ENCODE results near the gene OR10P1. TPM values are rescaled to one million over a fixed set of nuclear protein-coding genes. Genes with fewer than 3 reads are reported as not detected.

The OR10P1 gene
- total and polyA plus RNA-seq, 2 donors from 2014 or later = not detected

DNA sequence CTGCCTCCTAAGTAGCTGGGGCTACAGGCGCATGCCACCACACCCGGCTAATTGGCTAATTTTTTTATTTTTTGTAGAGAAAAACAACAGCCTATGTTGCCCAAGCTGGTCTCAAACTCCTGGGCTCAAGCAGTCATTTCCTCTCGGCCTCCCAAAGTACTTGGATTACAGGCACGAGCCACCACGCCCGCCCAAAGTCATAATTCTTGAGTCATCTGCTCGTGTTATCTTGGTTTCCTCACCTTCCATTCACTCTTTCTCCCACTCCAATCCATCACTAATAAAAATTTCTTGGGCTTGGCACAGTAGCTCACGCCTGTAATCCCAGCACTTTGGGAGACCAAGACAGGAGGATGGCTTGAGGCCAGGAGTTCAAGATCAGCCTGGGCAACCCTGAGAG is 39.0 kb downstream of the OR10P1 start:
- Histone ChIP-seq H3K4me3 (ENCODE audit: low read length in 3 of 3) (no peak overlapping the region), H3K9me3 (ENCODE audit: control insufficient read depth in 2 of 3, insufficient read depth in 1 of 3, low read length in 3 of 3) (no peaks in the 10 kb centered on the region), H3K4me1 (ENCODE audit: control insufficient read depth in 2 of 3, insufficient read depth in 2 of 3, low read depth in 1 of 3, low read length in 3 of 3) (no peaks in the 10 kb centered on the region), H3K27ac (ENCODE audit: low read depth in 2 of 2, low read length in 2 of 2) (no peak overlapping the region), H3K27me3 (ENCODE audit: control insufficient read depth, insufficient read depth, low read length) (no peaks in the 10 kb centered on the region), H3K9ac (ENCODE audit: low read length in 3 of 3) (no peak overlapping the region), H3K36me3 (ENCODE audit: control insufficient read depth in 2 of 3, insufficient read depth in 3 of 3, low read length in 3 of 3) (no peaks in the 10 kb centered on the region)
- DNase-seq (peak in 1 of 5 donors; percentile 11), FAIRE-seq (no peak)
- TF ChIP-seq CTCF (IDR thresholded peaks at IDR 0.05; ENCODE audit: borderline replicate concordance, extremely low read depth, insufficient read depth) = no peak
- intact Hi-C loops (cut with DNase I) = no loop called here

DNA sequence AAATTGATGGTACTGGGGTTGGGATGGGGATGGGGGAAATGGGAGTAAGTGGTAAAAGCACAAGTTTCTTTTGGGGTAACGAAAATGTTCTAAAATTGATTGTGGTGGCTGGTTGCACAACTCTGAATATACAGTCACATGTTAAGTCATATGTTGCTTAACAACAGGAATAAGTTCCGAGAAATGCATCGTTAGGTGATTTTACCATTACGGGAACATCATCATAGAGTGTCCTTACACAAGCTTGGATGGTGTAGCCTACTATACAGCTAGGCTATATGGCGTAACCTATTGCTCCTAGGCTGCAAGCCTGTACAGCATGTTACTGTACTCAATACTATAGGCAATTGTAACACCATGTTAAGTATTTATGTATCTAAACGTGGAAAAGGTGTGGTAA is 40.0 kb downstream of the OR10P1 start:
- no peaks in the 10 kb centered on the region for H3K36me3 ChIP-seq (ENCODE audit: control insufficient read depth in 2 of 3, insufficient read depth in 3 of 3, low read length in 3 of 3)
- intact Hi-C loops (cut with DNase I) = no loop called here

DNA sequence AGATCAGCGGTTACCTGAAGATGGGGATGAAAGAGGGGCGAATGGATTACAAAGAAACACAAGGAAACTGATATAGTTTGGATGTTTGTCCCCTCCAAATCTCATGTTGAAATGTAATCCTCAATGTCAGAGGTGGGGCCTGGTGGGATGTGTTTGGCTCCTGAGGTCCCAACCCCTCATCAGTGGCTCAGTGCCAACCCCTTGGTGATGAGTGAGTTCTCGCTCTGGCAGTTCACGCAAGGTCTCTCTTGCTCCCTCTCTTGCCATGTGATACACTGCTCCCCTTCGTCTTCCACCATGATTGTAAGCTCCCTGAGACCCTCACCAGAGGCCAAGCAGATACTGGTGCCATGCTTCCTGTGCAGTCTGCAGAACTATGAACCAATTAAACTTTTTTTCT is 43.0 kb downstream of the OR10P1 start:
- no peak overlapping the region for H3K9ac ChIP-seq (ENCODE audit: low read length in 3 of 3)
- no peaks in the 10 kb centered on the region for H3K9me3 ChIP-seq (ENCODE audit: control insufficient read depth in 2 of 3, insufficient read depth in 1 of 3, low read length in 3 of 3)
- peaks cover 0 to 6% (median 0%) of the 10 kb centered on the region in 3 donors for H3K4me1 ChIP-seq (ENCODE audit: control insufficient read depth in 2 of 3, insufficient read depth in 2 of 3, low read depth in 1 of 3, low read length in 3 of 3)
- DNase-seq (peak in 1 of 5 donors; percentile 22), FAIRE-seq (no peak)
- H3K36me3 ChIP-seq (ENCODE audit: control insufficient read depth in 2 of 3, insufficient read depth in 3 of 3, low read length in 3 of 3) = no peaks in the 10 kb centered on the region
- H3K27me3 ChIP-seq (ENCODE audit: control insufficient read depth, insufficient read depth, low read length) = no peaks in the 10 kb centered on the region
- H3K4me3 ChIP-seq (ENCODE audit: low read length in 3 of 3) = no peak overlapping the region
- no peak overlapping the region for H3K27ac ChIP-seq (ENCODE audit: low read depth in 2 of 2, low read length in 2 of 2)
- intact Hi-C loops (cut with DNase I) = no loop called here
- TF ChIP-seq CTCF (IDR thresholded peaks at IDR 0.05; ENCODE audit: borderline replicate concordance, extremely low read depth, insufficient read depth) = no peak

More for the DNA sequence above, 40.0 kb downstream of the OR10P1 start:
- H3K9ac ChIP-seq (ENCODE audit: low read length in 3 of 3) = no peak overlapping the region
- no peaks in the 10 kb centered on the region for H3K27me3 ChIP-seq (ENCODE audit: control insufficient read depth, insufficient read depth, low read length)
- H3K4me1 ChIP-seq (ENCODE audit: control insufficient read depth in 2 of 3, insufficient read depth in 2 of 3, low read depth in 1 of 3, low read length in 3 of 3) = peaks cover 0 to 3% (median 0%) of the 10 kb centered on the region in 3 donors
- FAIRE-seq (no peak), DNase-seq (no peak)
- TF ChIP-seq CTCF (IDR thresholded peaks at IDR 0.05; ENCODE audit: borderline replicate concordance, extremely low read depth, insufficient read depth) = no peak
- H3K4me3 ChIP-seq (ENCODE audit: low read length in 3 of 3) = no peak overlapping the region
- no peaks in the 10 kb centered on the region for H3K9me3 ChIP-seq (ENCODE audit: control insufficient read depth in 2 of 3, insufficient read depth in 1 of 3, low read length in 3 of 3)
- no peak overlapping the region for H3K27ac ChIP-seq (ENCODE audit: low read depth in 2 of 2, low read length in 2 of 2)

Data from kidney (tissue), 14 donors.